A549 (cell line): Measurements from ENCODE around the gene SREBF1. TPM values are rescaled to one million over a fixed set of nuclear protein-coding genes. Genes with fewer than 3 reads are reported as not detected.

Experiments used
- ATAC-seq, 2 experiments: fragments of 200-7000 bp in 1 of 2; fragments of >200 bp in 1 of 2; cut with Nextera tagmentation in 1 of 2; cut with Tn5 transposase in 1 of 2; 3 replicates each; pipeline versions ENCODE4 v1.8.0 to v1.9.1; 2018 to 2020; ENCODE audit warnings: mild to moderate bottlenecking in 1 of 2, moderate library complexity in 1 of 2
- CTCF ChIA-PET: fragments of 300-600 bp; sonication (Branson Sonifier 250); formaldehyde crosslinking; extraction: SDS; loops from one replicate; lab custom pipeline; 2021; ENCODE audit warnings: antibody characterized with exemption, inconsistent platforms; lab: Yijun Ruan, JAX
- POLR2A ChIA-PET: fragments of 350-600 bp; formaldehyde crosslinking; extraction: SDS; loops from one replicate; lab custom pipeline; 2021; ENCODE audit warnings: antibody characterized with exemption, inconsistent platforms; lab: Yijun Ruan, JAX
- DNase-seq, 2 experiments: peaks; one replicate each; pipeline versions ENCODE4 v3.0.0 to v3.0.0-alpha.2; 2011 to 2016; ENCODE audit warnings: low read depth in 1 of 2, low spot score in 1 of 2
- FAIRE-seq: peaks from 2 replicates; lab custom pipeline; 2011; peaks lifted over from hg19 to GRCh38; lab: Jason Lieb, UNC
- H3K27ac ChIP-seq, 2 experiments: fragments of >200 bp; sonication (Bioruptor Twin); formaldehyde crosslinking; 3 replicates each; pipeline ENCODE4 v1.5.1; 2016 to 2017
- H3K4me1 ChIP-seq: fragments of >200 bp; sonication (Bioruptor Twin); formaldehyde crosslinking; 3 replicates; pipeline ENCODE4 v1.6.1; 2016
- H3K4me2 ChIP-seq: fragments of >200 bp; sonication (Bioruptor Twin); formaldehyde crosslinking; 3 replicates; pipeline ENCODE4 v1.6.1; 2016
- H3K4me3 ChIP-seq: fragments of >200 bp; sonication (Bioruptor Twin); formaldehyde crosslinking; 3 replicates; pipeline ENCODE4 v1.5.1; 2016
- H3K9me3 ChIP-seq: fragments of >200 bp; sonication (Bioruptor Twin); formaldehyde crosslinking; 3 replicates; pipeline ENCODE4 v1.6.1; 2016
- BCL3 ChIP-seq: fragments of >200 bp; sonication (Bioruptor Twin); formaldehyde crosslinking; IDR thresholded peaks from 3 replicates; pipeline ENCODE4 v1.6.1; 2016
- BHLHE40 ChIP-seq: IDR thresholded peaks from 2 replicates; pipeline ENCODE4 v1.6.1; 2012; ENCODE audit warnings: low read depth, low read length, inconsistent platforms
- CBX2 ChIP-seq: fragments of 200-600 bp; sonication (generic); IDR thresholded peaks from 2 replicates; pipeline ENCODE4 v1.6.1; 2016; ENCODE audit warnings: low read depth, mild to moderate bottlenecking, borderline replicate concordance
- CBX8 ChIP-seq: fragments of 200-600 bp; sonication (generic); IDR thresholded peaks from 2 replicates; pipeline ENCODE4 v1.6.1; 2016
- CEBPB ChIP-seq, 2 experiments: fragments of >200 bp in 1 of 2; sonication (Bioruptor Twin) in 1 of 2; formaldehyde crosslinking in 1 of 2; IDR thresholded peaks; 2 replicates each; pipeline ENCODE4 v1.6.1; 2012 to 2016
- E2F6 ChIP-seq: IDR thresholded peaks from 2 replicates; pipeline ENCODE4 v1.6.1; 2012; ENCODE audit warnings: low read depth, borderline replicate concordance
- EHF ChIP-seq: fragments of 250-450 bp; sonication (Bioruptor Pico); IDR thresholded peaks from 2 replicates; pipeline ENCODE4 v1.5.0; 2020; ENCODE audit warnings: mild to moderate bottlenecking
- EHMT2 ChIP-seq: fragments of 200-600 bp; sonication (generic); IDR thresholded peaks from 2 replicates; pipeline ENCODE4 v1.6.1; 2016; ENCODE audit warnings: antibody characterized with exemption, low read depth, mild to moderate bottlenecking, moderate library complexity
- FOSB ChIP-seq: fragments of 250-450 bp; sonication (Bioruptor Pico); IDR thresholded peaks from 2 replicates; pipeline ENCODE4 v1.5.0; 2020; ENCODE audit warnings: mild to moderate bottlenecking, moderate library complexity
- FOXS1 ChIP-seq: fragments of 250-450 bp; sonication (Bioruptor Pico); IDR thresholded peaks from 2 replicates; pipeline ENCODE4 v1.5.0; 2020; ENCODE audit warnings: mild to moderate bottlenecking, moderate library complexity
- GATA3 ChIP-seq: IDR thresholded peaks from 2 replicates; pipeline ENCODE4 v1.6.1; 2012; ENCODE audit warnings: borderline replicate concordance
- HEYL ChIP-seq: fragments of 250-450 bp; sonication (Bioruptor Pico); IDR thresholded peaks from 2 replicates; pipeline ENCODE4 v1.8.0; 2021; ENCODE audit warnings: mild to moderate bottlenecking, moderate library complexity
- HOXA7 ChIP-seq: fragments of 250-450 bp; sonication (Bioruptor Pico); IDR thresholded peaks from 2 replicates; pipeline ENCODE4 v1.5.0; 2020; ENCODE audit warnings: mild to moderate bottlenecking, moderate library complexity
- HOXB5 ChIP-seq: fragments of 250-450 bp; sonication (Bioruptor Pico); IDR thresholded peaks from 2 replicates; pipeline ENCODE4 v1.5.0; 2020; ENCODE audit warnings: mild to moderate bottlenecking, moderate library complexity
- JUN ChIP-seq, 2 experiments: fragments of >200 bp; sonication (Bioruptor Twin); formaldehyde crosslinking; IDR thresholded peaks; 2 replicates in 1 of 2; 3 replicates in 1 of 2; pipeline ENCODE4 v1.6.1; 2016 to 2017
- KDM5A ChIP-seq: fragments of 200-600 bp; sonication (generic); IDR thresholded peaks from 2 replicates; pipeline ENCODE4 v1.6.1; 2016; ENCODE audit warnings: antibody characterized with exemption, mild to moderate bottlenecking
- MAFK ChIP-seq: fragments of 450-650 bp; IDR thresholded peaks from 2 replicates; pipeline ENCODE4 v1.6.1; 2014; ENCODE audit not compliant: partially characterized antibody
- MAX ChIP-seq: IDR thresholded peaks from 2 replicates; pipeline ENCODE4 v1.6.1; 2012
- MAZ ChIP-seq: fragments of 150-350 bp; IDR thresholded peaks from 2 replicates; pipeline ENCODE4 v1.6.1; 2014; ENCODE audit warnings: antibody characterized with exemption, low read depth, low read length, borderline replicate concordance
- MYC ChIP-seq: IDR thresholded peaks from 2 replicates; pipeline ENCODE4 v1.6.1; 2012; ENCODE audit warnings: mild to moderate bottlenecking, inconsistent platforms, low read length, improper control_type of control experiment, borderline replicate concordance
- NPAS2 ChIP-seq: fragments of 250-450 bp; sonication (Bioruptor Pico); IDR thresholded peaks from 2 replicates; pipeline ENCODE4 v1.8.0; 2022; ENCODE audit warnings: mild to moderate bottlenecking, moderate library complexity, borderline replicate concordance
- PBX3 ChIP-seq: IDR thresholded peaks from 2 replicates; pipeline ENCODE4 v1.6.1; 2012
- PHF8 ChIP-seq: fragments of 200-600 bp; sonication (generic); IDR thresholded peaks from 2 replicates; pipeline ENCODE4 v1.6.1; 2016; ENCODE audit warnings: low read depth, mild to moderate bottlenecking, antibody characterized with exemption, moderate library complexity, borderline replicate concordance
- POLR2A ChIP-seq: IDR thresholded peaks from 2 replicates; pipeline ENCODE4 v1.6.1; 2012; ENCODE audit warnings: mild to moderate bottlenecking, low read length
- POLR2AphosphoS2 ChIP-seq: conservative IDR thresholded peaks from 2 replicates; pipeline ENCODE4 v1.6.1; 2012; ENCODE audit warnings: low read length, improper control_type of control experiment, inconsistent platforms
- RARB ChIP-seq: fragments of 250-450 bp; sonication (Bioruptor Pico); IDR thresholded peaks from 2 replicates; pipeline ENCODE4 v1.8.0; 2021; ENCODE audit warnings: mild to moderate bottlenecking, moderate library complexity
- RCOR1 ChIP-seq: fragments of 150-350 bp; IDR thresholded peaks from 2 replicates; pipeline ENCODE4 v1.6.1; 2014; ENCODE audit warnings: antibody characterized with exemption, low read length, low read depth
- RFX5 ChIP-seq: fragments of 450-650 bp; IDR thresholded peaks from 2 replicates; pipeline ENCODE4 v1.7.1; 2014; ENCODE audit warnings: antibody characterized with exemption, mild to moderate bottlenecking, moderate library complexity
- SMC3 ChIP-seq: fragments of >200 bp; sonication (Bioruptor Twin); formaldehyde crosslinking; IDR thresholded peaks from 3 replicates; pipeline ENCODE4 v1.6.1; 2018; ENCODE audit warnings: inconsistent platforms
- SREBF2 ChIP-seq: fragments of 450-650 bp; IDR thresholded peaks from 2 replicates; pipeline ENCODE4 v1.6.1; 2014; ENCODE audit warnings: mild to moderate bottlenecking, moderate library complexity
- TFCP2L1 ChIP-seq: fragments of 250-450 bp; sonication (Bioruptor Pico); IDR thresholded peaks from 2 replicates; pipeline ENCODE4 v1.5.0; 2021; ENCODE audit warnings: mild to moderate bottlenecking
- TP53 ChIP-seq: fragments of 250-450 bp; sonication (Bioruptor Pico); IDR thresholded peaks from 2 replicates; pipeline ENCODE4 v1.5.0; 2021; ENCODE audit warnings: mild to moderate bottlenecking, moderate library complexity
- ZC3H11A ChIP-seq: fragments of 450-650 bp; IDR thresholded peaks from 2 replicates; pipeline ENCODE4 v1.6.1; 2014; ENCODE audit warnings: antibody characterized with exemption, mild to moderate bottlenecking
- ZFP36 ChIP-seq: fragments of 450-650 bp; IDR thresholded peaks from 2 replicates; pipeline ENCODE4 v1.6.1; 2014; ENCODE audit warnings: borderline replicate concordance; ENCODE audit not compliant: partially characterized antibody
- ZNF302 ChIP-seq: fragments of 250-450 bp; sonication (Bioruptor Pico); IDR thresholded peaks from 2 replicates; pipeline ENCODE4 v1.9.0; 2021; ENCODE audit warnings: inconsistent platforms, mild to moderate bottlenecking, moderate library complexity
- WGBS: methylation state at CpG from one replicate; pipeline ENCODE4 v1.1.6; 2017; ENCODE audit errors: missing lambda C conversion rate; 5-methylcytosine and 5-hydroxymethylcytosine counted together
- polyA plus RNA-seq, 4 experiments: library from polyadenylated mRNA; depleted of rRNA in 3 of 4; stranded (reverse); fragments of >200 nt; fragmentation: RNase III in 1 of 4; extraction: RNeasy Plus Mini Kit Qiagen cat#74134 plus additional on column Dnase treatment in 1 of 4; gene quantifications; 2 replicates in 3 of 4; 3 replicates in 1 of 4; pipeline ENCODE4 v1.2.3, GENCODE V29; 2011 to 2017
- TF ChIP-seq, protein P1 (sequence below): fragments of 250-450 bp; sonication (Bioruptor Pico); IDR thresholded peaks from 2 replicates; pipeline ENCODE4 v1.5.0; 2020; ENCODE audit warnings: low read depth, mild to moderate bottlenecking, moderate library complexity
- TF ChIP-seq, protein P2 (sequence below): fragments of 250-450 bp; sonication (Bioruptor Pico); IDR thresholded peaks from 2 replicates; pipeline ENCODE4 v1.5.0; 2021; ENCODE audit warnings: mild to moderate bottlenecking, moderate library complexity, borderline replicate concordance

SREBF1 gene
- polyA plus RNA-seq, 2 of the 4 experiments (the other 2 are of a cell fraction), result 47.4 to 159 TPM

- Histone ChIP-seq H3K27ac (peak overlapping the region; percentile 93 to 96), H3K9me3 (no peaks in the 10 kb centered on the region), H3K4me3 (peak overlapping the region; percentile 24; the same call in 2 of the 3 replicates), H3K4me2 (peak overlapping the region; percentile 100), H3K4me1 (peaks cover 94% of the 10 kb centered on the region)
- DNase-seq (peak in 1 of 2 experiments; percentile 48), ATAC-seq (peak; percentile 5 to 14; a peak in 4 of 6 replicates), FAIRE-seq (no peak)
- CTCF ChIA-PET, result interaction anchor here (0.6 to 30.5 kb wide), 7 partner anchors 10 to 161 kb away, joined by 3 to 859 read pairs (median 3); partner anchors contain the start of gene SREBF1
- POLR2A ChIA-PET, result interaction anchor here (1.0 to 4.8 kb wide), 4 partner anchors 9 to 16 kb away, joined by 3 to 100 read pairs (median 16); partner anchors contain the start of gene SREBF1
- 15% methylated on average over 11 of the region's 11 CpGs for WGBS
- peak; percentile 77 for TF ChIP-seq ZNF302 (CRISPR knock-in tag)
- TF ChIP-seq POLR2AphosphoS2, result no peak
- TF ChIP-seq MAZ, result no peak
- 0 out of 2 replicates have a peak, but pooled peaks have one; percentile 69 for TF ChIP-seq E2F6
- TF ChIP-seq BCL3, result no peak
- TF ChIP-seq SMC3, result no peak
- TF ChIP-seq JUN (IDR thresholded peaks at IDR 0.05), result no peak
- peak; percentile 40; the same call in 1 of the 2 replicates for TF ChIP-seq FOXS1 (CRISPR knock-in tag)
- no peak; the same call in 1 of the 2 replicates for TF ChIP-seq TP53 (CRISPR knock-in tag)
- no peak for TF ChIP-seq PBX3
- TF ChIP-seq CBX8, result no peak
- TF ChIP-seq NPAS2, result 0 out of 2 replicates have a peak, but pooled peaks have one; percentile 29
- TF ChIP-seq PHF8, result no peak
- peak; percentile 48 for TF ChIP-seq MAX
- TF ChIP-seq CBX2, result no peak
- 0 out of 2 replicates have a peak, but pooled peaks have one; percentile 7 for TF ChIP-seq MYC
- TF ChIP-seq ZC3H11A, result no peak
- TF ChIP-seq GATA3, result no peak
- TF ChIP-seq BHLHE40, result no peak
- peak; percentile 77; the same call in 1 of the 2 replicates for TF ChIP-seq HEYL
- no peak for TF ChIP-seq RFX5
- no peak for TF ChIP-seq RARB
- TF ChIP-seq EHMT2, result no peak
- 0 out of 2 replicates have a peak, but pooled peaks have one; percentile 33 for TF ChIP-seq FOSB
- no peak for TF ChIP-seq SREBF2
- no peak for TF ChIP-seq CEBPB (IDR thresholded peaks at IDR 0.05)
- TF ChIP-seq, protein P1, sequence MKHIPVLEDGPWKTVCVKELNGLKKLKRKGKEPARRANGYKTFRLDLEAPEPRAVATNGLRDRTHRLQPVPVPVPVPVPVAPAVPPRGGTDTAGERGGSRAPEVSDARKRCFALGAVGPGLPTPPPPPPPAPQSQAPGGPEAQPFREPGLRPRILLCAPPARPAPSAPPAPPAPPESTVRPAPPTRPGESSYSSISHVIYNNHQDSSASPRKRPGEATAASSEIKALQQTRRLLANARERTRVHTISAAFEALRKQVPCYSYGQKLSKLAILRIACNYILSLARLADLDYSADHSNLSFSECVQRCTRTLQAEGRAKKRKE, result no peak; the same call in none of the 2 replicates
- TF ChIP-seq, protein P2, sequence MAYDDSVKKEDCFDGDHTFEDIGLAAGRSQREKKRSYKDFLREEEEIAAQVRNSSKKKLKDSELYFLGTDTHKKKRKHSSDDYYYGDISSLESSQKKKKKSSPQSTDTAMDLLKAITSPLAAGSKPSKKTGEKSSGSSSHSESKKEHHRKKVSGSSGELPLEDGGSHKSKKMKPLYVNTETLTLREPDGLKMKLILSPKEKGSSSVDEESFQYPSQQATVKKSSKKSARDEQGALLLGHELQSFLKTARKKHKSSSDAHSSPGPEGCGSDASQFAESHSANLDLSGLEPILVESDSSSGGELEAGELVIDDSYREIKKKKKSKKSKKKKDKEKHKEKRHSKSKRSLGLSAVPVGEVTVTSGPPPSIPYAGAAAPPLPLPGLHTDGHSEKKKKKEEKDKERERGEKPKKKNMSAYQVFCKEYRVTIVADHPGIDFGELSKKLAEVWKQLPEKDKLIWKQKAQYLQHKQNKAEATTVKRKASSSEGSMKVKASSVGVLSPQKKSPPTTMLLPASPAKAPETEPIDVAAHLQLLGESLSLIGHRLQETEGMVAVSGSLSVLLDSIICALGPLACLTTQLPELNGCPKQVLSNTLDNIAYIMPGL (CRISPR knock-in tag), result 0 out of 2 replicates have a peak, but pooled peaks have one; percentile 30
- 0 out of 2 replicates have a peak, but pooled peaks have one; percentile 73 for TF ChIP-seq HOXA7 (CRISPR knock-in tag)
- TF ChIP-seq TFCP2L1, result peak; percentile 57
- no peak for TF ChIP-seq MAFK
- peak; percentile 75; the same call in 1 of the 2 replicates for TF ChIP-seq HOXB5 (CRISPR knock-in tag)
- TF ChIP-seq RCOR1, result no peak
- TF ChIP-seq ZFP36, result no peak
- no peak for TF ChIP-seq POLR2A
- TF ChIP-seq EHF, result peak; percentile 92; the same call in 1 of the 2 replicates
- TF ChIP-seq KDM5A, result no peak
These were observed 12.5 kb downstream of the SREBF1 start for GRCh38 chr17:17824119-17824782.
